Mesodermal cell (in vitro differentiated cells): ENCODE measurements around the gene AGBL4.

Source experiments
- H3K27ac ChIP-seq: 2 replicates; pipeline ENCODE4 v1.7.0; 2013; ENCODE audit warnings: mild to moderate bottlenecking, low read depth, low read length, moderate library complexity; ENCODE audit not compliant: severe bottlenecking
- H3K36me3 ChIP-seq: 2 replicates; pipeline ENCODE4 v1.7.1; 2013; ENCODE audit warnings: mild to moderate bottlenecking, low read length, moderate library complexity; ENCODE audit not compliant: control insufficient read depth, insufficient read depth
- H3K4me1 ChIP-seq: one replicate; pipeline ENCODE4 v1.7.1; 2013; ENCODE audit warnings: mild to moderate bottlenecking, low read length; ENCODE audit not compliant: insufficient read depth, control insufficient read depth, poor library complexity, severe bottlenecking
- H3K4me3 ChIP-seq: 2 replicates; pipeline ENCODE4 v1.7.0; 2013; ENCODE audit warnings: low read length, control low read depth, mild to moderate bottlenecking; ENCODE audit not compliant: insufficient read depth, poor library complexity, severe bottlenecking; ENCODE audit errors: extremely low read depth
- H3K9me3 ChIP-seq: 2 replicates; pipeline ENCODE4 v1.7.1; 2013; ENCODE audit warnings: mild to moderate bottlenecking, low read length, moderate library complexity; ENCODE audit not compliant: control insufficient read depth
- WGBS, 2 experiments: methylation state at CpG; one replicate each; pipeline ENCODE4 v1.1.5; 2013; ENCODE audit warnings: missing lambda C conversion rate in 2 of 2; ENCODE audit not compliant: insufficient coverage in 2 of 2; 5-methylcytosine and 5-hydroxymethylcytosine counted together

The AGBL4 gene

GRCh38 chr1:48841966-48842365, 1181.8 kb downstream of the AGBL4 start:
- Histone ChIP-seq H3K4me3 (no peak overlapping the region), H3K27ac (no peak overlapping the region), H3K4me1 (no peaks in the 10 kb centered on the region), H3K9me3 (no peaks in the 10 kb centered on the region), H3K36me3 (no peaks in the 10 kb centered on the region)
- 80% methylated on average over 1 of the region's 2 CpGs; no CpG with 5 or more reads in 1 of the 2 experiments for WGBS, 2 experiments

DNA sequence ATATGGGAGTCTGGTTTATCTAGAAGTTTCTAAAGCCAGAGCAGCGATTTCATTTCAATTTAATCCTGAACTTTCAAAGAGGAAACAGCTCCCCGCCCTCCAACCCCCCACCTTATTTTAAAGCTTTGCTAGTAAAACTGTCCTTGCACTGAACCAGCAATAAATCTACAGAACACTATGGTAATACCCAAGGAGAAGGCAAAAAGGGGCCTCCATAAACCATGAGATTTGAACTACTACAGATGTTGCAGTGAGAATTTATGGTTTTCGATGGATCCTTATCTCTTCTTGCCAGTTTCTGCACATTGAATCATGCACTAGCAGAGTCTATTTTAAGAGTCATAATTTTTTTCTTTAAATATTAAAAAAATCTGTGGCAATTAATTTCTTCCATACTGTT, 1182.3 kb downstream of the AGBL4 start:
- H3K4me3 ChIP-seq, result no peak overlapping the region
- H3K4me1 ChIP-seq, result no peaks in the 10 kb centered on the region
- 100% methylated on average over 1 of the region's 3 CpGs; no CpG with 5 or more reads in 1 of the 2 experiments for WGBS, 2 experiments
- no peaks in the 10 kb centered on the region for H3K9me3 ChIP-seq
- H3K36me3 ChIP-seq, result no peaks in the 10 kb centered on the region
- no peak overlapping the region for H3K27ac ChIP-seq

DNA sequence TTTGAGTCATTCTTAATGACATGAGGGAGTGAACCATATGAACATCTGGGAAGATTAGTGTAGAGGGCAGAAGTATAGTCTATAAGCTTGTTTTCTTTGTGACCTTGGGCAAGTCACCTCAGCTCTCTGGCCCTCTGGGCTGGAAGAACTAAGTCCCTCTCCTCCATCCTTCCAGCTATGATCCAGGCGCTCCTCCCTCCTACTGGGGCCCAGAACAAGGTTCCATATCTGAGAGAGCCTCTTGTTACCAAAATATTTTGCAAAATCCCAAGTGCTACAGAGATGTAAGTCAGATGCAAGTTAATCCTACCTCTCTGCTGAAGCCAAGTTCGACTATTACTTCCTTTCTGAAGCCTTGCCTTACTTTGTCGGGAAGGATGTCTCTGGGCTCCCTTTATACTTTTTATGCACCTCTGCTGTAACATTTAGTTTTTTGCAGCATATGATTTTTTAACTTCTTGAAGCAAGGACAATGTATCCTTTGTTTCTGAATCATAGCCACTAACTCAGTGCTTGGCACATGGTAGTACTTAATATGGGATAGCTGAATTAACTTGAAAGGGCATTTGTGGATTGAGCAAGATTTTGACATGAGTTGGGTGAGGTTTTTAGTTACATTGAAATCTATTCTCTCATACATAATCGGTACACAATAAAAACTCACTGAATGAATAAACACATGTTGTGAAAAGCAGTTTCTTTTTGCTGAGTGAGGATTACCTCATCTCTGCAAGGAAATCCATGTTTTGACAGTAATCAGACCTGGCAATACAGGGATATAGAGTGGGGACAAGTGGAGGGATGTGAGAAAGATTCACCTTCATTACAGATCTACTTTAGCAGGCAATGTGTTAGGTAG, 1192.4 kb downstream of the AGBL4 start:
- WGBS, 2 experiments, result 75 to 83% methylated on average over 2 to 3 of the region's 4 CpGs
- H3K4me1 ChIP-seq, result no peaks in the 10 kb centered on the region
- no peak overlapping the region for H3K27ac ChIP-seq
- H3K36me3 ChIP-seq, result no peaks in the 10 kb centered on the region
- H3K9me3 ChIP-seq, result no peaks in the 10 kb centered on the region
- H3K4me3 ChIP-seq, result no peak overlapping the region

GRCh38 chr1:48830715-48831114, 1193.0 kb downstream of the AGBL4 start:
- Histone ChIP-seq H3K36me3 (no peaks in the 10 kb centered on the region), H3K4me3 (no peak overlapping the region), H3K27ac (no peak overlapping the region), H3K9me3 (no peaks in the 10 kb centered on the region), H3K4me1 (no peaks in the 10 kb centered on the region)
- 73 to 85% methylated on average over 1 of the region's 2 CpGs for WGBS, 2 experiments

GRCh38 chr1:48829446-48829845, 1194.3 kb downstream of the AGBL4 start:
- H3K36me3 ChIP-seq, result no peaks in the 10 kb centered on the region
- H3K4me1 ChIP-seq, result no peaks in the 10 kb centered on the region
- H3K4me3 ChIP-seq, result no peak overlapping the region
- no peaks in the 10 kb centered on the region for H3K9me3 ChIP-seq
- no peak overlapping the region for H3K27ac ChIP-seq

- Histone ChIP-seq H3K4me1 (no peaks in the 10 kb centered on the region), H3K27ac (no peak overlapping the region), H3K9me3 (no peaks in the 10 kb centered on the region), H3K36me3 (no peaks in the 10 kb centered on the region), H3K4me3 (no peak overlapping the region)
These were observed 1200.6 kb downstream of the AGBL4 start for GRCh38 chr1:48823168-48823567.

- H3K27ac ChIP-seq, result no peak overlapping the region
- no peak overlapping the region for H3K4me3 ChIP-seq
- no peaks in the 10 kb centered on the region for H3K36me3 ChIP-seq
- no peaks in the 10 kb centered on the region for H3K4me1 ChIP-seq
- 100% methylated on average over 1 of the region's 3 CpGs; no CpG with 5 or more reads in 1 of the 2 experiments for WGBS, 2 experiments
- H3K9me3 ChIP-seq, result no peaks in the 10 kb centered on the region
These were observed 1203.3 kb downstream of the AGBL4 start for GRCh38 chr1:48820491-48820890.

DNA sequence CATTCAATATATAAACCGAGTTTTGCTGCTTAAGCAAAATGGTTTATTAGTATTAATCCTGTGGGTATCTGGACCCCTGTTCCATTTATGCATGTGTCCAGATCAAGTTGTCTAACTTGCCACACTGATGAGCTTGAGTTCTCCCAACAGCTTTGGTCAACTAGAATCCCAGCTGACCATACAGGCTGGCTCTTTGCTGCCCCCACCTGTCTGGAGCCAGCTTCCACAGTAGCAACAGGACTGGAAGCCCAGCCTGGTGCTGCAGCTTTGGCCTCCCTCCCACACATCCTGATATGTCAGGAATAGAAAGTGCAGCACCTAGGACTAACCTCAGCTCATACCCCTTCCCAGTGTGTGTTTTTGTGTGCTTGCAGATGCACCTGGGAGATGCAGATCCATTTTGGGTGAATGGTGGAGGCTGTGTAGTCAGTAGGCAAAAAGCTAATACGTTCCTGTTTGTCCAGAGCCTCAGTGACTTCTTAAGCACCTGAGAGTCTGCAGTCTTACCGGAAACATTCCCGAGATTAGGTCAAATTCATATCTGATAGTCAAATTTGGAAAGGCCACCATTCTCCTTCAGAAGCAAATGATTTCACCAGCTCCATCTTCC, 1206.1 kb downstream of the AGBL4 start:
- Histone ChIP-seq H3K4me1 (no peaks in the 10 kb centered on the region), H3K27ac (no peak overlapping the region), H3K36me3 (no peaks in the 10 kb centered on the region), H3K4me3 (no peak overlapping the region), H3K9me3 (no peaks in the 10 kb centered on the region)
- 74 to 90% methylated on average over 3 of the region's 4 CpGs for WGBS, 2 experiments

- WGBS, 2 experiments, result 83 to 100% methylated on average over 1 of the region's 4 CpGs
- no peaks in the 10 kb centered on the region for H3K4me1 ChIP-seq
- H3K27ac ChIP-seq, result no peak overlapping the region
- no peak overlapping the region for H3K4me3 ChIP-seq
- H3K9me3 ChIP-seq, result no peaks in the 10 kb centered on the region
- H3K36me3 ChIP-seq, result no peaks in the 10 kb centered on the region
These were observed 1213.0 kb downstream of the AGBL4 start for GRCh38 chr1:48810740-48811139.

- no peaks in the 10 kb centered on the region for H3K4me1 ChIP-seq
- H3K36me3 ChIP-seq, result no peaks in the 10 kb centered on the region
- no peak overlapping the region for H3K27ac ChIP-seq
- WGBS, 2 experiments, result 86 to 87% methylated on average over 2 of the region's 3 CpGs
- no peak overlapping the region for H3K4me3 ChIP-seq
- no peaks in the 10 kb centered on the region for H3K9me3 ChIP-seq
These were observed 1215.3 kb downstream of the AGBL4 start for GRCh38 chr1:48808496-48808895.
